GM12892 (cell line): Measurements from ENCODE around the gene ADD1.

Experiments used
- POLR2A ChIP-seq: IDR thresholded peaks from 2 replicates; pipeline ENCODE4 v1.6.1; 2011; ENCODE audit warnings: low read depth, low read length, control low read depth
- POLR2AphosphoS5 ChIP-seq: IDR thresholded peaks from 2 replicates; pipeline ENCODE4 v1.6.1; 2011; ENCODE audit warnings: low read depth, low read length, control low read depth
- TAF1 ChIP-seq: IDR thresholded peaks from 2 replicates; pipeline ENCODE4 v1.6.1; 2011; ENCODE audit warnings: low read depth, mild to moderate bottlenecking, control low read depth, low read length, borderline replicate concordance

- TF ChIP-seq POLR2A (no peak), POLR2AphosphoS5 (no peak), TAF1 (no peak)
Observed at GRCh38 chr4:2802618-2803531, 40.8 kb upstream of the ADD1 start.
